Ascending aorta (tissue), 2 donors: Measurements from ENCODE around the gene SCIN. TPM values are rescaled to one million over a fixed set of nuclear protein-coding genes. Genes with fewer than 3 reads are reported as not detected.
"Not testable (repeated sequence)": the region's sequence is repeated elsewhere in the genome, so short reads cannot be mapped to it uniquely, and the experiment has no call there.

ENCODE experiments used
- DNase-seq, 2 donors: peaks; one replicate each; pipeline ENCODE4 v3.0.0-alpha.2; 2019; ENCODE audit warnings: low spot score in 2 of 2
- H3K27ac ChIP-seq, 2 donors: fragments of 200-600 bp; sonication (generic); one replicate each; pipeline ENCODE4 v1.5.1; 2016 to 2017; ENCODE audit warnings: mild to moderate bottlenecking in 1 of 2
- H3K27me3 ChIP-seq: fragments of 200-600 bp; sonication (generic); one replicate; pipeline ENCODE4 v1.5.1; 2017
- H3K36me3 ChIP-seq, 2 donors: fragments of 200-600 bp; sonication (generic); one replicate each; pipeline ENCODE4 v1.5.1; 2016
- H3K4me1 ChIP-seq, 2 donors: fragments of 200-600 bp; sonication (generic); one replicate each; pipeline ENCODE4 v1.5.1; 2016 to 2017; ENCODE audit warnings: mild to moderate bottlenecking in 1 of 2
- H3K4me3 ChIP-seq, 2 donors: fragments of 200-600 bp; sonication (generic); one replicate each; pipeline ENCODE4 v1.5.1; 2016 to 2017; ENCODE audit warnings: mild to moderate bottlenecking in 1 of 2
- H3K9me3 ChIP-seq, 2 donors: fragments of 200-600 bp; sonication (generic); one replicate each; pipeline ENCODE4 v1.5.1; 2016
- CTCF ChIP-seq, 3 experiments: fragments of 200-600 bp in 2 of 3; fragments of 450-650 bp in 1 of 3; sonication (generic) in 2 of 3; IDR thresholded peaks; one replicate each; pipeline ENCODE4 v1.5.1; 2016 to 2019; ENCODE audit warnings: antibody characterized with exemption in 3 of 3, mild to moderate bottlenecking in 1 of 3, moderate library complexity in 1 of 3
- intact Hi-C: fragments of 100-400 bp; cut with DNase I; formaldehyde crosslinking; loops from one replicate; pipeline ENCODE4 v1.15.1; 2023
- total RNA-seq: library from RNA; depleted of rRNA; stranded (reverse); fragments of >200 nt; gene quantifications from one replicate; pipeline ENCODE4 v1.1.0, GENCODE V29; 2016

The SCIN gene
- total RNA-seq, 1 donor from 2014 or later, result not detected

- DNase-seq, result no peak
- no peak overlapping the region for H3K27ac ChIP-seq
- TF ChIP-seq CTCF (IDR thresholded peaks at IDR 0.05), result no peak
- H3K4me3 ChIP-seq, result no peak overlapping the region
- H3K27me3 ChIP-seq, result no peaks in the 10 kb centered on the region
- peaks cover 0 to 2% of the 10 kb centered on the region in 2 donors for H3K9me3 ChIP-seq
- intact Hi-C loops, result no loop called here
- no peaks in the 10 kb centered on the region for H3K4me1 ChIP-seq
- no peaks in the 10 kb centered on the region for H3K36me3 ChIP-seq
Measured at GRCh38 chr7:12670743-12671520, 100.4 kb downstream of the SCIN start.

GRCh38 chr7:12673436-12673835 lies 102.9 kb downstream of the SCIN start:
- H3K36me3 ChIP-seq, H3K9me3 ChIP-seq, DNase-seq, H3K4me1 ChIP-seq, intact Hi-C loops, H3K27me3 ChIP-seq, H3K27ac ChIP-seq, H3K4me3 ChIP-seq: not testable (repeated sequence)

- intact Hi-C loops, result no loop called here
- no peak for TF ChIP-seq CTCF (IDR thresholded peaks at IDR 0.05)
- Histone ChIP-seq H3K36me3 (no peaks in the 10 kb centered on the region), H3K27me3 (no peaks in the 10 kb centered on the region), H3K9me3 (peaks cover 0 to 4% of the 10 kb centered on the region in 2 donors), H3K4me3 (no peak overlapping the region), H3K27ac (no peak overlapping the region), H3K4me1 (no peaks in the 10 kb centered on the region)
- no peak for DNase-seq
Measured at GRCh38 chr7:12674053-12674452, 103.5 kb downstream of the SCIN start.

- Histone ChIP-seq H3K36me3 (no peaks in the 10 kb centered on the region), H3K27me3 (no peaks in the 10 kb centered on the region), H3K4me3 (no peak overlapping the region), H3K27ac (no peak overlapping the region), H3K9me3 (peaks cover 0 to 4% of the 10 kb centered on the region in 2 donors), H3K4me1 (no peaks in the 10 kb centered on the region)
- DNase-seq, result no peak
- peak in 1 of 3 experiments; percentile 20 for TF ChIP-seq CTCF (IDR thresholded peaks at IDR 0.05)
- intact Hi-C loops, result no loop called here
Measured at GRCh38 chr7:12674861-12675260, 104.3 kb downstream of the SCIN start.

GRCh38 chr7:12683678-12684585 lies 113.4 kb downstream of the SCIN start:
- intact Hi-C loops, result loop anchor here (2.0 kb wide), 1 partner anchor 579 kb away; no protein-coding TSS in a partner anchor
- TF ChIP-seq CTCF (IDR thresholded peaks at IDR 0.05), result peak in 2 of 3 experiments; percentile 14 to 17
- Histone ChIP-seq H3K27me3 (no peaks in the 10 kb centered on the region), H3K27ac (no peak overlapping the region), H3K9me3 (no peaks in the 10 kb centered on the region), H3K4me1 (peaks cover 0 to 3% of the 10 kb centered on the region in 2 donors), H3K4me3 (no peak overlapping the region), H3K36me3 (no peaks in the 10 kb centered on the region)
- DNase-seq, result no peak

- Histone ChIP-seq H3K4me3 (no peak overlapping the region), H3K9me3 (no peaks in the 10 kb centered on the region), H3K27me3 (no peaks in the 10 kb centered on the region), H3K36me3 (no peaks in the 10 kb centered on the region), H3K4me1 (peaks cover 0 to 3% of the 10 kb centered on the region in 2 donors), H3K27ac (no peak overlapping the region)
- no peak for DNase-seq
- TF ChIP-seq CTCF (IDR thresholded peaks at IDR 0.05), result no peak
- intact Hi-C loops, result loop anchor here (2.0 to 5.0 kb wide), 2 partner anchors 203 to 578 kb away; no protein-coding TSS in a partner anchor
Measured at GRCh38 chr7:12684733-12685132, 114.2 kb downstream of the SCIN start.
